Measurements from ENCODE around the gene SAMHD1. TPM values are rescaled to one million over a fixed set of nuclear protein-coding genes. Genes with fewer than 3 reads are reported as not detected.

Gene SAMHD1
- total and polyA plus RNA-seq, 2 of the 13 experiments (the other 11 are each of a cell fraction or from before 2014, with no cell fraction given), result 16.9 to 43.5 TPM

DNA sequence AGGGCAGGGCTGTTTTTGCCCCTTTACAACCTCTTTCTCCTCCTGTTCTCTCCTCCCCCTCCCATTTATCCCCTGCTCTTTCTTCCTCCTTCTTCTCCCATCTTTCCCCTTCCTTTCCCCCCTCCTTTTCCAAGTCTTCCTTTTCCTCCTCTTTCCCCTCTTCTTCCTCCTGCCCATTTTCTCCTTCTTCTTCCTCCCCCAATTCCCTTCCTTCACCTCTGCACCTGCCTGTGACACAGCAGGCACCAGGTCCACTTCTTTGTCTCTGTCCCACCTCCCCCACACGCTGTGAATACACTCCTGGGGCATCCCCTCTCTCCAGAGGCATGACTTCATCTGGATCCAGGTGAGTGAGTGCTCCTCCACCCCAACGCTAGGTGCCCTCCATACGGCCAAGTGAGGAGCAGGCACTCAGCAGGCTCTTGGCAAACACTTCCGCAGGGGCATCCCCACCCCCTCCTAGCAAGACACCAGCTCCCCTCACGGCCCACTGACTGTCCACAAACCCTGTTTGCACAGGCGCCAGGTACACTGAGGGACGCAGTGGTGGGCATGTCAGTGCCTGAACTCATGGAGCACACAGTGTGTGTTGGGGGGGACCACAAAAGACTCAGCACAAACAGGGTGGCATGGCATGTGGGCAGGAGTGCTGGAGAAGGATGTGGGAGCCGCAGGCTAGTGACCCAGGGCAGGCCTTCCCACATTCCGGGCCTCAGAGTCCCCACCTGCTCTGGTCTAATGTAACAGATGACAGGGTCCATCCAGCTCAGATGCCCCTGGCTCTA lies 86.2 kb downstream of the SAMHD1 start (continued):
- TF ChIP-seq TSC22D2 (CRISPR knock-in tag; IDR thresholded peaks at IDR 0.05; ENCODE audit: borderline replicate concordance) (no peak), ESRRA (CRISPR knock-in tag; IDR thresholded peaks at IDR 0.05; ENCODE audit: low read depth) (no peak), ZSCAN12 (CRISPR knock-in tag; IDR thresholded peaks at IDR 0.05) (no peak), ZNF577 (CRISPR knock-in tag; IDR thresholded peaks at IDR 0.05; ENCODE audit: borderline replicate concordance, low read depth) (0 out of 2 replicates have a peak, but pooled peaks have one; percentile 31), ZFP90 (CRISPR knock-in tag; IDR thresholded peaks at IDR 0.05; ENCODE audit: borderline replicate concordance) (0 out of 2 replicates have a peak, but pooled peaks have one; percentile 2), ZNF451 (CRISPR knock-in tag; IDR thresholded peaks at IDR 0.05) (no peak), ZNF567 (CRISPR knock-in tag; IDR thresholded peaks at IDR 0.05; ENCODE audit: borderline replicate concordance) (0 out of 2 replicates have a peak, but pooled peaks have one; percentile 37), SALL1 (CRISPR knock-in tag; IDR thresholded peaks at IDR 0.05) (peak; percentile 7; the same call in 1 of the 2 replicates), ONECUT2 (CRISPR knock-in tag; IDR thresholded peaks at IDR 0.05) (no peak), ZNF329 (CRISPR knock-in tag; IDR thresholded peaks at IDR 0.05; ENCODE audit: low read depth) (no peak), ZNF12 (CRISPR knock-in tag; IDR thresholded peaks at IDR 0.05) (no peak), TAF15 (IDR thresholded peaks at IDR 0.05; ENCODE audit: low read depth, low read length, poor library complexity, severe bottlenecking) (no peak), ZFP36L2 (CRISPR knock-in tag; IDR thresholded peaks at IDR 0.05) (no peak), ZNF746 (CRISPR knock-in tag; IDR thresholded peaks at IDR 0.05) (no peak), HDAC2 (CRISPR knock-in tag; IDR thresholded peaks at IDR 0.05) (no peak)
- TF ChIP-seq, protein P1, sequence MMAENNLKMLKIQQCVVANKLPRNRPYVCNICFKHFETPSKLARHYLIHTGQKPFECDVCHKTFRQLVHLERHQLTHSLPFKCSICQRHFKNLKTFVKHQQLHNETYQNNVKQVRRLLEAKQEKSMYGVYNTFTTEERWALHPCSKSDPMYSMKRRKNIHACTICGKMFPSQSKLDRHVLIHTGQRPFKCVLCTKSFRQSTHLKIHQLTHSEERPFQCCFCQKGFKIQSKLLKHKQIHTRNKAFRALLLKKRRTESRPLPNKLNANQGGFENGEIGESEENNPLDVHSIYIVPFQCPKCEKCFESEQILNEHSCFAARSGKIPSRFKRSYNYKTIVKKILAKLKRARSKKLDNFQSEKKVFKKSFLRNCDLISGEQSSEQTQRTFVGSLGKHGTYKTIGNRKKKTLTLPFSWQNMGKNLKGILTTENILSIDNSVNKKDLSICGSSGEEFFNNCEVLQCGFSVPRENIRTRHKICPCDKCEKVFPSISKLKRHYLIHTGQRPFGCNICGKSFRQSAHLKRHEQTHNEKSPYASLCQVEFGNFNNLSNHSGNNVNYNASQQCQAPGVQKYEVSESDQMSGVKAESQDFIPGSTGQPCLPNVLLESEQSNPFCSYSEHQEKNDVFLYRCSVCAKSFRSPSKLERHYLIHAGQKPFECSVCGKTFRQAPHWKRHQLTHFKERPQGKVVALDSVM (CRISPR knock-in tag; IDR thresholded peaks at IDR 0.05), result no peak
- TF ChIP-seq, protein P2, sequence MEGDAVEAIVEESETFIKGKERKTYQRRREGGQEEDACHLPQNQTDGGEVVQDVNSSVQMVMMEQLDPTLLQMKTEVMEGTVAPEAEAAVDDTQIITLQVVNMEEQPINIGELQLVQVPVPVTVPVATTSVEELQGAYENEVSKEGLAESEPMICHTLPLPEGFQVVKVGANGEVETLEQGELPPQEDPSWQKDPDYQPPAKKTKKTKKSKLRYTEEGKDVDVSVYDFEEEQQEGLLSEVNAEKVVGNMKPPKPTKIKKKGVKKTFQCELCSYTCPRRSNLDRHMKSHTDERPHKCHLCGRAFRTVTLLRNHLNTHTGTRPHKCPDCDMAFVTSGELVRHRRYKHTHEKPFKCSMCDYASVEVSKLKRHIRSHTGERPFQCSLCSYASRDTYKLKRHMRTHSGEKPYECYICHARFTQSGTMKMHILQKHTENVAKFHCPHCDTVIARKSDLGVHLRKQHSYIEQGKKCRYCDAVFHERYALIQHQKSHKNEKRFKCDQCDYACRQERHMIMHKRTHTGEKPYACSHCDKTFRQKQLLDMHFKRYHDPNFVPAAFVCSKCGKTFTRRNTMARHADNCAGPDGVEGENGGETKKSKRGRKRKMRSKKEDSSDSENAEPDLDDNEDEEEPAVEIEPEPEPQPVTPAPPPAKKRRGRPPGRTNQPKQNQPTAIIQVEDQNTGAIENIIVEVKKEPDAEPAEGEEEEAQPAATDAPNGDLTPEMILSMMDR (CRISPR knock-in tag; IDR thresholded peaks at IDR 0.05), result no peak
- TF ChIP-seq, protein P3, sequence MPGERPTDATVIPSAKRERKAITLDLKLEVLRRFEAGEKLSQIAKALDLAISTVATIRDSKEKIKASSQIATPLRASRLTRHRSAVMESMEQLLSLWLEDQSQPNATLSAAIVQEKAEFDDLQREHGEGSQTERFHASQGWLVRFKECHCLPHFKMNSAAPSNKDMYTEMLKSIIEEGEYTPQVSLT (CRISPR knock-in tag; IDR thresholded peaks at IDR 0.05; ENCODE audit: borderline replicate concordance, low read depth), result no peak
- TF ChIP-seq, protein P4, sequence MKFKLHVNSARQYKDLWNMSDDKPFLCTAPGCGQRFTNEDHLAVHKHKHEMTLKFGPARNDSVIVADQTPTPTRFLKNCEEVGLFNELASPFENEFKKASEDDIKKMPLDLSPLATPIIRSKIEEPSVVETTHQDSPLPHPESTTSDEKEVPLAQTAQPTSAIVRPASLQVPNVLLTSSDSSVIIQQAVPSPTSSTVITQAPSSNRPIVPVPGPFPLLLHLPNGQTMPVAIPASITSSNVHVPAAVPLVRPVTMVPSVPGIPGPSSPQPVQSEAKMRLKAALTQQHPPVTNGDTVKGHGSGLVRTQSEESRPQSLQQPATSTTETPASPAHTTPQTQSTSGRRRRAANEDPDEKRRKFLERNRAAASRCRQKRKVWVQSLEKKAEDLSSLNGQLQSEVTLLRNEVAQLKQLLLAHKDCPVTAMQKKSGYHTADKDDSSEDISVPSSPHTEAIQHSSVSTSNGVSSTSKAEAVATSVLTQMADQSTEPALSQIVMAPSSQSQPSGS (CRISPR knock-in tag; IDR thresholded peaks at IDR 0.05), result no peak
